Rectal smooth muscle tissue (tissue), 1 donor: ENCODE results near the gene ALDH1L1.
"Not testable (repeated sequence)": the region's sequence is repeated elsewhere in the genome, so short reads cannot be mapped to it uniquely, and the experiment has no call there.

ENCODE experiments used
- H3K27ac ChIP-seq: one replicate; pipeline ENCODE4 v1.7.0; 2013; ENCODE audit warnings: low read depth, low read length, inconsistent platforms
- H3K27me3 ChIP-seq: one replicate; pipeline ENCODE4 v1.7.0; 2013; ENCODE audit warnings: low read length; ENCODE audit not compliant: control insufficient read depth, insufficient read depth
- H3K36me3 ChIP-seq: one replicate; pipeline ENCODE4 v1.7.0; 2013; ENCODE audit warnings: low read length; ENCODE audit not compliant: control insufficient read depth, insufficient read depth
- H3K4me1 ChIP-seq: one replicate; pipeline ENCODE4 v1.7.0; 2013; ENCODE audit warnings: low read length; ENCODE audit not compliant: control insufficient read depth, insufficient read depth
- H3K4me3 ChIP-seq: one replicate; pipeline ENCODE4 v1.7.0; 2013; ENCODE audit warnings: low read length
- H3K9ac ChIP-seq: one replicate; pipeline ENCODE4 v1.7.0; 2013; ENCODE audit warnings: low read length

The ALDH1L1 gene

DNA sequence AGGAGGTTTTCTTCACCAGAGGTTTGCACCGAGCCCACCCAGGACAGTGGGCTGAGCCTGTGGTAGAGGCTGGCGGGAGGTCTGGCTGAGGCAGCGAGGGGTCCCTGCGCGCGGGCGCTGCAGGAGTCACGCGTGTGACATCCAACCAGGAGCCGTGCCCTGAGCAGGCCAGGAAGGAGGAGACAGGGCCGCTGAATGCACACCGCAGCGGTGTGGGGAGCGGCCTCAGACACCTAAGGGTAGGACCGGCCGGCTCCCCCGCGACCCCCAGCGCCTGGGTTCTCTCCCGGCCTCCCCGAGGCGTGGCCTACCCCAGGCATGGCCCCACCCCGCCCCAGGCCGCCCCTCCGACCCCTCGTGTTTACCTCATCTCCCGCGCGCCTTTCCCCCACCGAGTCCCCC is 96.9 kb downstream of the ALDH1L1 start:
- H3K36me3 ChIP-seq: no peaks in the 10 kb centered on the region
- H3K27ac ChIP-seq: peak overlapping the region; percentile 75
- H3K4me3 ChIP-seq: peak overlapping the region; percentile 84
- H3K9ac ChIP-seq: peak overlapping the region; percentile 62
- peaks cover 7% of the 10 kb centered on the region for H3K4me1 ChIP-seq
- H3K27me3 ChIP-seq: no peaks in the 10 kb centered on the region

DNA sequence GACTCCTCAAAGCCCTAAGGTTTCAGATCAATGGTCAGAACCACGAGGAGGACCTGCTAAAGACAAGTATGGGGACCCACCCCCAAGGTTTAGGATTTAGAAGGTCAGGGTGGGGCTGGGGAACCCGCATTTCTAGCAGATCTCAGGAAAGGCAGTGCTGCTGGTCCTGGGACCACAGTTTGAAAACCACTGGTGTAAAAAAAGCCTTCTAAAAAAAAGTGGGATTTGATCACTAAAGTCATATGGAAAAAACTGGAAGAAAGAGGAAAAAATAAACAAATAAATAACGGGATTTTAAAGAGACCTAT is 97.3 kb downstream of the ALDH1L1 start:
- Histone ChIP-seq H3K36me3 (no peaks in the 10 kb centered on the region), H3K9ac (no peak overlapping the region), H3K27me3 (no peaks in the 10 kb centered on the region), H3K4me1 (peaks cover 7% of the 10 kb centered on the region), H3K27ac (peak overlapping the region; percentile 75), H3K4me3 (peak overlapping the region; percentile 84)

DNA sequence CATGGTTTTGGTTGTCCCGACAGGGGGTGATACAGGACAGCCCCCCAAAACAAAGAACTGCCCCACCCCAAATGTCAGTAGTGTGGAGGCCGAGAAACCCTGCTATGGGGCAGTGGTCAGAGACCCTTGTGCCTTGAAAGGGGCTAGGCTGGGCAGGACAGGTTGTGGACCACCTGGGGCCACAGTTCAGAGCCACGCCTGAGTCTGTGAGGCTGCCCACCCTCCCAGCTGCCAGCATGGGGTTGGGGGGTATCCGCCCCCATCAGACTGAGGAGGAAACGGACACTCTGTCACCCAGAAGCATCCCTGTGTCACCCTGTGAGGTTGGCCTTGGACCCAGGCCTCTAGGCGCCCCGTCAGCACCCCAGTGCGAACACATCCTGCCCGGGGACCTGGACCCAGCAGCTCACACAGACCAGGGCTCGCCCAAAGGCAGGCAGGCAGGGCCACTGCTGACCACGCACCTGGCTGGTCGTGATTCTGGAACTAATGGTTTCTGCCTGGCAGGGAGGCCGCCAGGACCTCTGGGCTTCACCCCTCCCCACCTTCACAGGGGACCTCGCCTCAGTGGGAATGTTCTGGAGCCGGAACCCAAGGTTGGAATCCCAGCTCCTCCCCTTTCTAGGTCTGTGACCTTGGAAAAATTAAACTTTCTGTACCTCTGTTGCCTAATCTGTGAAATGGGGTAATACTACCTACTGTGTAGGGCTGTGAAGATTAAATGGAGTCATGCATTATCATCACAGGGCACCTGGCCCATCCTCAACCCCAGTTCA is 97.8 kb downstream of the ALDH1L1 start:
- peaks cover 7% of the 10 kb centered on the region for H3K4me1 ChIP-seq
- H3K36me3 ChIP-seq: no peaks in the 10 kb centered on the region
- H3K27ac ChIP-seq: no peak overlapping the region
- H3K9ac ChIP-seq: no peak overlapping the region
- no peaks in the 10 kb centered on the region for H3K27me3 ChIP-seq
- peak overlapping the region; percentile 84 for H3K4me3 ChIP-seq

DNA sequence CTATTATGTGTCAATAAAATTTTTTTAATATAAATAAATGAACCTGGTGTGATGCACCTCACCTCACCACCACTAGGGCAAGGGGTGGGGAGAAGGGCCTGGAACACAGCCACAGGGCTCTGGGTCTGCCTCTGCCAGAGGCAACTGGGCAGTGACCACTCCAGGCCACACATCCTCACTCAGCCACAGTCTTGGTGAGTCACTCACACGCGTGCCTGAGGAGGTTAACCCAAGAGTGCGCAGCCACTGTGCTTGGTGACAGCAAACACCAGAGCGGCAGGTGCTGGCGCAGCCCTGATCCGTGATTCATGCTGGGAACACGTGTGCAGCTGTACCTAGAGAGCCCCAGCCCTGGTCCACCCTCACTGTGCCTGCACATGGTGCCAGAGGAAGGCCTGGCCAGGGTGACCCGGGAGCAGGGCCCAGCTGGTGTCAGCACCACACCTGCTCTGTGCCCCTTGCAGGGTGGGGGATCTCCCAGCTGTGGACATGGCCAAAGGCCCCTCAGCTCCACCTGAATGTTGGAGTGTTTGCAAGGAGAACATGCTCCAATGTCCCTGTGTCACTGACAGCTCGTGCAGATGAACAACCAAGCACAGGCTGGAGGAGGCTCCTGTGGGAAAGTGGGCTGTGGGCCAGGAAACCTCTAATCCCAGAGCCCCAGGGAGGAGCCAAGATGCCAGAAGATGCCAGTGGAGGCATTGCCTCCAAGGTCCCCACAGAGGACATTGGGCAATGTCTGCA is 98.6 kb downstream of the ALDH1L1 start:
- H3K4me3 ChIP-seq: no peak overlapping the region
- H3K9ac ChIP-seq: no peak overlapping the region
- peaks cover 7% of the 10 kb centered on the region for H3K4me1 ChIP-seq
- H3K27ac ChIP-seq: no peak overlapping the region
- no peaks in the 10 kb centered on the region for H3K36me3 ChIP-seq
- H3K27me3 ChIP-seq: no peaks in the 10 kb centered on the region

DNA sequence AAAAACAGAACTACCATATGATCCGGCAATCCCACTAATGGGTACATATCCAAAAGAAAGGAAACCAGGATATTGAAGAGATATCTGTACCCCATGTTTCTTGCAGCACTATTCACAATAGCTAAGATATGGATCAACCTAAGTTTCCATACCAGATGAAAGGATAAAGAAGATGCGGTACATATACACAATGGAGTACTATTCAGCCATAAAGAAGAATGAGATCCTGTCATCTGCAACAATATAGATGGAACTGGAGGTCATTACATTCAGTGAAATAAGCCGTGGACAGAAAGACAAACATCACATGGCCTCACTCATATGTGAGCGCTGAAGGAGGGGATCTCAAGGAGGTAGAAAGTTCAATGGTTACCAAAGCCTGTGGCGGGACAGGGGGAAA is 99.4 kb downstream of the ALDH1L1 start:
- no peaks in the 10 kb centered on the region for H3K36me3 ChIP-seq
- H3K27ac ChIP-seq: no peak overlapping the region
- H3K9ac ChIP-seq: no peak overlapping the region
- peaks cover 7% of the 10 kb centered on the region for H3K4me1 ChIP-seq
- no peak overlapping the region for H3K4me3 ChIP-seq
- H3K27me3 ChIP-seq: no peaks in the 10 kb centered on the region

DNA sequence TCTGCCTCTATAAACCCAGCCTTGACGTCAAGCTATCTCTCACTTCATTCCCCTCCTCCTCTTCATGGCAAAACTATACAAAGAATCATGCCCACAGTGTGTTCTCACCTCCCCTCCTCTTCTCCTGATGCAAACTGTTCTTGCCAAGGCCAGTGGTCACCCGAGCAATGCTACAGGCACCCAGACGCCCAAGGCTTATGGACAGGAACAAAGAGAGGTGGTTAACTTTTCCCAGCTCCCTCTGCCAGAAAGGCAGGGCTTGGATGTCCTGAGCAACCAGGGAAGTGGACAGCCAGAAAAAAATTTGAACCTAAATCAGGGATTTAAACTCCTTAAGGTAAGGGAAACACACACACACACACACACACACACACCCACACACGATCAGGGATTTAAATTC is 101.5 kb downstream of the ALDH1L1 start:
- Histone ChIP-seq H3K27me3 (no peaks in the 10 kb centered on the region), H3K27ac (no peak overlapping the region), H3K4me3 (no peak overlapping the region), H3K9ac (no peak overlapping the region), H3K36me3 (no peaks in the 10 kb centered on the region), H3K4me1 (peaks cover 3% of the 10 kb centered on the region)

DNA sequence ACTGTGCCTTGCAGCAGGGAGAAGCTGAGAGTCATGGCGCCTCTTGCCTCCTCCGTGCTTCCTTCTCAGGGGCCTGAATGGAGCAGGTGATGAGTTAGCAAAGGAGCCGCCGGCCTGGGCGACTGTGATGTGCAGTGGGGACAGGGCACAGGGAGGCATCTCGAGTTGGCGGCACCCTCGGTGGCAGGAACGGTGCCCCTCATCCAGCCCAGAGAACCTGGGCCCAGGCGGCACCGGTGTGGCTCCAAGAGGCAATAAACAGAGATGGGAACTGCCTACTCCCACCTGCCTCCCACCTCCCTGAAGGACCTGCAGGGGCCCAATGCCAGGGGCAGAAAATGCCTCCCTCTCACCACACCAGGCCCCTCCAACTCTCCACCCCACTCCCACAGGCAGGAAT is 102.6 kb downstream of the ALDH1L1 start:
- H3K27ac ChIP-seq: no peak overlapping the region
- H3K9ac ChIP-seq: no peak overlapping the region

DNA sequence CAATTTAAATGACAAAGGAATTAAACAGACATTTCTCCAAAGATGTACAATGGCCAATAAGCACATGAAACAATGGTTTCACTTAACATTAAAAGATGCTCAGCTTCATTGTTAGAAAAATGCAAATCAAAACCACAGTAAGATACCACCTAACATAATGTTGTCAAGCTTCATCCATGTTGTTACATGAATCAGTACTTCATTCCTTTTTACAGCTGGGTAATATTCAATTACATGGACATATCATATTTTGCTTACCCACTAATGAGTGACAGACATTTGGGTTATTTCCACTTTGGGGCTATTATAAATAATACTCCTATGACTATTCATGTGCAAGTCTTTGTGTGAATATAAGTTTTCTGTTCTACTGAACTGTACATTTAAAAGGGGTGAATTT is 104.2 kb downstream of the ALDH1L1 start:
- Histone ChIP-seq H3K4me1 (no peaks in the 10 kb centered on the region), H3K36me3 (no peaks in the 10 kb centered on the region), H3K9ac (no peak overlapping the region), H3K27me3 (no peaks in the 10 kb centered on the region), H3K27ac (no peak overlapping the region), H3K4me3 (no peak overlapping the region)

More for the DNA sequence above, 102.6 kb downstream of the ALDH1L1 start:
- Histone ChIP-seq H3K4me1 (no peaks in the 10 kb centered on the region), H3K36me3 (no peaks in the 10 kb centered on the region), H3K27me3 (no peaks in the 10 kb centered on the region), H3K4me3 (no peak overlapping the region)

DNA sequence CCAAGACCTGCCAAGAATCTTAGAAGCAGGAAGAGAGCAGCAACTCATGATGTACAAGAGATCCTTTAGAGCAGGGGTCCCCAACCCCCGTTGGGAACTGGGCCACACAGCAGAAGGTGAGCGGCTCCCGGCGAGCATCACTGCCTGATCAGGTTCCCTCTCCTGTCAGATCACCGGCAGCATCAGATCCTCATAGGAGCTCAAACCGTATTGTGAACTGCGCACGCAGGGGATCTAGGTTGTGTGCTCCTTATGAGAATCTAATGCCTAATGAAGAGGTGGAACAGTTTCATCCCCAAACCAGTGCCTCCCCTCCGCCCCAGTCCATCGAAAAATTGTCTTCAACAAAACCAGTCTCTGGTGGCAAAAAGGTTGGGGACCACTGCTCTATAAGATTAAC is 110.2 kb downstream of the ALDH1L1 start:
- H3K4me3 ChIP-seq: no peak overlapping the region
- H3K9ac ChIP-seq: no peak overlapping the region
- H3K36me3 ChIP-seq: no peaks in the 10 kb centered on the region
- H3K27ac ChIP-seq: no peak overlapping the region
- H3K4me1 ChIP-seq: no peaks in the 10 kb centered on the region
- no peaks in the 10 kb centered on the region for H3K27me3 ChIP-seq

DNA sequence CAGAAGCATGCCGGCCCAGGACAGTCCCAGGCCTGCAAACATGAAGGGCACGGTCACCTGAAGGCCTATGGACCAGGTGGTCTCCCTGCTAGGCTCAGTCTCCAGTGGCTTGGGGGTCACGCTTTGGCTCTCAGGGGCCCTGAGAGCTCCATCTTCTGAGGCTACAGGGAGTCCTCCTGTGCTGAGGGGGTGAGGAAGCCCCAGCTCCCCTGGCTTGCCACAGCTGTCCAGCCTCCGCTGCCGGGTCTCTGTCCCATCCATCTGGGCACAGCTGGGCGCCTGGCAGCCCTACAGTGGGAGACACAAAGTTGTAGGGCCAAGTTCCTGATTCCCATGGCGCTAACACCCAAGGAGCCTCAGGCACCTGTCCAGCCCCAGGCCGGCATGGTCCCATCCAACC is 112.4 kb downstream of the ALDH1L1 start:
- H3K27me3 ChIP-seq: no peaks in the 10 kb centered on the region
- no peak overlapping the region for H3K9ac ChIP-seq
- H3K4me3 ChIP-seq: no peak overlapping the region
- no peaks in the 10 kb centered on the region for H3K36me3 ChIP-seq
- H3K4me1 ChIP-seq: no peaks in the 10 kb centered on the region
- no peak overlapping the region for H3K27ac ChIP-seq

DNA sequence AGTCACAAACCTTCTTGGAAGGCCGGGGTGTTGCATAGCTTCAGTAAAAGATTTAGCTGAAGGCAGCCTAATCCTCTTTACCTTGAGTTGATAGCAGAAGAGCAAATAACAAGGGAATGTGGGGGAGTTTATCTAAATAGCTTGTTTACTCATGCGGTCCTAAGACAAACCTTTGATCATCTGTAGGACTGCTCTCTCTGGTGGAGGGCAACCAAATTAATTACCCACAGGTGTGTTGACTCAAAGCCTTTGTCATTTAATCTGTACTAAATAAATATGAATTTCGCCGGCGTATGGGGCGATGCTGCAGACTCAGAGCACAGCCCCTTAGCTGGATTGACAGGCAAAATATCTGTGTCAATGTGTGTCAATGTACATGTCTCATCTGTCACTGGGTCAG is 113.7 kb downstream of the ALDH1L1 start:
- not testable (repeated sequence) for H3K9ac ChIP-seq, H3K4me1 ChIP-seq, H3K4me3 ChIP-seq, H3K27me3 ChIP-seq, H3K36me3 ChIP-seq, H3K27ac ChIP-seq

DNA sequence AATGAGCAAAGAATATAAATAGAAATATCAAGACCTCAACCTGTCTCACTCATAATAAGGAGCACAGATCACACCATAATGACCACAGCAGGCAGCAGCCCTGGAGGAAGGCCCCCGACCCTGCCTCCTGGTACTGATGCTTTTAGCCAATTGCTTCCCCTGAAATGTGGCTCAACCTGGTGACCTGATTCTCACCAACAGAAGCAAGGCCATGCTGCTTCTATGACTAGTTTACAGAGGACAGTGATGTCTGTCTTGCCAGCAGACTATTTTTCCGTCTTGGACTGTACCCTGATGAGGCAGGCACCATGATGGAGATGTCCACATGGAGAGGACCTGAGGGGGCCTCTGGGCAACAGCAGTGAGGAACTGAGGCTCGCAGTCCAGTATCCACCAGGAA is 114.5 kb downstream of the ALDH1L1 start:
- H3K9ac ChIP-seq: no peak overlapping the region
- H3K27ac ChIP-seq: no peak overlapping the region
- H3K4me3 ChIP-seq: no peak overlapping the region
- H3K4me1 ChIP-seq: no peaks in the 10 kb centered on the region
- no peaks in the 10 kb centered on the region for H3K27me3 ChIP-seq
- no peaks in the 10 kb centered on the region for H3K36me3 ChIP-seq
